Fibroblast of skin of back (primary cell): ENCODE results near the gene EPHA4. TPM values are rescaled to one million over a fixed set of nuclear protein-coding genes. Genes with fewer than 3 reads are reported as not detected.
A peak's percentile ranks its signal among the peaks of the same experiment; 100 is the strongest.

Experiments
- DNase-seq: peaks from one replicate; pipeline ENCODE4 v3.0.0-alpha.2; 2013
- polyA plus RNA-seq, 2 experiments: library from polyadenylated mRNA; unstranded; fragments of 120-200 nt; gene quantifications; one replicate each; pipeline ENCODE4 v1.2.1, GENCODE V29; 2013; ENCODE audit not compliant: insufficient read length in 2 of 2

EPHA4 gene
- 0.53 TPM for polyA plus RNA-seq (2013, experiment 1 of 2; ENCODE audit: insufficient read length)
- 0.91 TPM for polyA plus RNA-seq (2013, experiment 2 of 2; ENCODE audit: insufficient read length)

DNA sequence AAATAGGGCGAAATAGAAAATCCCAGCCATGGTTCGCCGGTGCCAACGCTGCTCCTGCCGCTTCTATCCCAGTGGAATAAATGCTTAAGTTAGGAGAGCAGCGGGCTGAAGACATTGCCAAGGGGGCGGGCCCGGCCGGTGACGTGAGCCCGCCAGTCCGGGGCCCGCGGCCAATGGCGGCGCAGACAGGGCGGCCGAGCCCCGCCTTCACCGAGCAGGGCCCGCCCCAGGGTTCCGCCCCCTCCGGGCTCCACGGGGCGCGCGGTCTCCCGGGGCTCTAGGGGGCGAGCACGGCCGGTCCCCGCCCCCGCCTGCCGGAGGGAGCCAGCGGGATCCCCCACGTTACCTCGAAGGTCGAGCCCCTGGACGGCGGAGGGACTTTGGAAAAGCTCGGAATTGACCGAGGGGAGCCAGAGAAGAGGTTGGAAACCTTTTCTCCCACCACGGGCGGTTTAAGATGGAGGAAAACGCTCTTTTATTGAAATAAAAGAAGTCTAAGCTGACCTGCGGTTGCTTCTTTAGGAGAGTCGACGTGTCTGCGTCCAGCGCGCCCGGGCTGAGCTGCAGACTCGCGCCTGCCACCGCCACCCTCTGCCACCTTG, at the start of gene EPHA4:
Gene EPHA4 (minus strand): TSS at position 86 of the 602 bp plus-strand sequence. CDS start 56 bp downstream, at position 30.
- DNase-seq, result peak; percentile 82

DNA sequence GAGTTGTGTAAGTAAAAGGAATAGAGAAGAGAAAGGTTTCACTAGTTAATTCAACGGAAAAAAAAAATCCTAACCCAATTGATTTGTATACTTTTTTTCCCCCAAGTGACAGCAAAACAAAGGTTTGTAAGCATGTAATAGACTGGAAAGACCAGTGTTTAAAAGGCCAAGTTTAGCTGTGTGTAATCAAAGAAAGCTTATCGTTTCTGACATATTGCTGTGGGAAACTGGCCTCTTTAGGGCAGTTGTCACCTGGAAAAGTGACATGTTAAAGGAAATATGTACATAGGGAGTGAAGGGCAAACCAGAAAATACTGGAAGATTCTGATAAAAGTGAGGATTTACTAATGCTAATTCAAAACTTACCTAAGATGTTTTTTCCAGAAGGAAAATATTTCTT, 45.9 kb upstream of the EPHA4 start:
- no peak for DNase-seq

GRCh38 chr2:221616561-221616960, 44.5 kb upstream of the EPHA4 start:
- no peak for DNase-seq

DNA sequence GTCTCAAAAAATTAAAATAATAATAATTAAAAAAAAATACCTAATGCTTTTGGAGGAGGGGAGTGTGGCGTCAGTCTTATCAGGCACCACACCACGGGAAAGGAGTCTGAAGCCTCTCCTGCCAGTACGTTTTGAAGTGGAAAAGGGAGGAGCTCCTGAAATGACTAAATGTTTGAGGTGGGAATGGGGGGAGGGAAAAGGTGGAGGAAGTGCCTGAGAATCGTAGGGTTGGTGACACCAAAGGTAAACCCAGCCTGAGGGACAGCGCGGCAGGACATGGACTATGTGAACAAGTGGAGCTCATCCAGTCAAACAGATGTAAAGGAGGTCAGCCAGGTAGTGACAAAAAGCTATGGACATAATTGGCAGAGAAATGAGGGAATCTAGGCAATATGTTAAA, 42.2 kb upstream of the EPHA4 start:
- no peak for DNase-seq

DNA sequence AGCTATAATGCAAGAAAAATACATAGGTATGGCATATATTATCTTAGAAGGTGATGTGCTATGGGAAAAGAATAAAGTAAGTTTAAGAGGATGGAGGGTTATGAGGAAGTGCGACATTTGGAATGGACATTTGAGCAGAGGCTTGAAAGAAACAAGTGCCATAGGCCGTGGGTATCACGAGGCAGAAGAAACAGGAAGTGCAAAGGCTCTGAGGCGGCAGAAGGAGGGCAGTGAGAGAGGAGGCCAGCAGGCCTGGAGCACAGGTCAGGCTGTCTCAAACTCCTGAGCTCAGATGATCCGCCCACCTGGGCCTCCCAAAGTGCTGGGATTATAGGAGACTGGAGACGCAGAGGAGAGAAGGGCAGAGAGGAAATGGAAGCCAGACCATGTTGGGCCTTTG, 40.7 kb upstream of the EPHA4 start:
- DNase-seq, result no peak

DNA sequence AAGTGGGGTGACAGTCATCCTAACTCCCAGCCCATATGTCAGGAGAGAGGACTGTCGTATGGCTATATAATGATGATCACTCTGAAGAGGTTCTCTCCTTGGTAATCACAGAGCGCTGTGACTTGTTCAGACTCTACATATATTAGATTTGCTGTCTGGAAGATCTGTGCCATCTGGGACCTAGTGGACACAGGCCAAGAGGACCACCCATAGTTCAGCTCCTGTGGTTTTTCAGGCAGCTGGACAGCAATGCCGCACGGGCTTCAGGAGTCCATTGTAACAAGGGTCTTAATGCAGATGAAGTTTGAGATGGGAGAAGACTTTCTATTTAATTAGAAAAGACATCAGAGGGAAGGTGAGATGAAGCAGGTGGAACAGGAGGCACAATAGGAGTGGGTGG, 40.1 kb upstream of the EPHA4 start:
- DNase-seq, result no peak

GRCh38 chr2:221610675-221611074, 38.6 kb upstream of the EPHA4 start:
- DNase-seq, result no peak

- DNase-seq, result no peak
Measured at GRCh38 chr2:221610255-221610654, 38.2 kb upstream of the EPHA4 start.

GRCh38 chr2:221608442-221608841, 36.3 kb upstream of the EPHA4 start:
- DNase-seq, result no peak

GRCh38 chr2:221606424-221606823, 34.3 kb upstream of the EPHA4 start:
- no peak for DNase-seq

GRCh38 chr2:221605751-221606240, 33.7 kb upstream of the EPHA4 start:
- DNase-seq, result no peak

GRCh38 chr2:221602938-221603337, 30.8 kb upstream of the EPHA4 start:
- no peak for DNase-seq

GRCh38 chr2:221601376-221601775, 29.3 kb upstream of the EPHA4 start:
- DNase-seq, result no peak

GRCh38 chr2:221600388-221600787, 28.3 kb upstream of the EPHA4 start:
- DNase-seq, result no peak

- DNase-seq, result peak; percentile 59
Measured at GRCh38 chr2:221596192-221596591, 24.1 kb upstream of the EPHA4 start.

GRCh38 chr2:221590861-221591365, 18.8 kb upstream of the EPHA4 start:
- DNase-seq, result no peak

- DNase-seq, result no peak
Measured at GRCh38 chr2:221589696-221590095, 17.6 kb upstream of the EPHA4 start.

DNA sequence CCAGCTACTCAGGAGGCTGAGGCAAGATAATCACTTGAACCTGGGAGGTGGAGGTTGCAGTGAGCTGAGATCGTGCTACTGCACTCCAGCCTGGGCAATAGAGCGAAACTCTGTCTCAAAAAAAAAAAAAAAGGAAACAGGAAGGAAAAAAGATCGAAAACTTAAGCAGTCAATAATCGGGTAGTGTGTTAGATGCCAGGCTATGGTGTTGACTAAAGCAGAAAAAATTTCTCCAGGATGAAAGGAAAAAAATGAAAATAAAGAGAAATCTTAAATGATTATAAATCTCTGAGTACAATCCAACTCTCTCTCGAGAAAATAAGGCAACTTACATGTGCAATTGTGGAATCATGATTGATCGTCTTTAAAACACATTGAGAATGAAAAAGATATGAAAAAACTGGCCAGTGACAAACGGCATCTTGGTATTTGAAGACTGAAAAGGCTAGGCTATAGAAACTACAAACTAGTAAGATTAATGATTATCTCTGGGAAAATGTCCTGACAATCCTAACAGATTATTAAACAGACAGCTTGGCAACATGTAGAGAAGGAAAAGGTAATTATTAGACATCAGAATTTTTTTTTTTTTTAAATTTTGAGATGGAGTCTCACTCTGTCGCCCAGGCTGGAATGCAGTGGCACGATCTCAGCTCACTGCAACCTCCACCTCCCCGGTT, 16.3 kb upstream of the EPHA4 start:
- no peak for DNase-seq

- no peak for DNase-seq
Measured at GRCh38 chr2:221581986-221582385, 9.9 kb upstream of the EPHA4 start.

DNA sequence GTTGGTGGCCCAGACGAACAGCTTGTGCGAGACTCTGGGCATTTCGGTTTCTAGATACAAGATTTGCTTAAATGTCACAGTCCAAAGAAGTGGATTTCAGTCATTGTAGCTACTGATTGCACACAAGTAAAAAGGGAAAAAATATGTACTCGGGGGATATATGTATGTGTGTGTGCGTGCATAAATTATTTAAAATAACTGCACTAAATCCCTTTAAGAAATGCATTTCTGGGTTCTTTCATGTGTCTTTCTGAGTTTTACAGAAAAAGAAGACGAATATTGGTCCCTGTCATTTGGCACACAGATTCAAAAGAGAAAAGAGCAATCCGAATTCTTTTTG, 2.1 kb upstream of the EPHA4 start:
- no peak for DNase-seq

DNA sequence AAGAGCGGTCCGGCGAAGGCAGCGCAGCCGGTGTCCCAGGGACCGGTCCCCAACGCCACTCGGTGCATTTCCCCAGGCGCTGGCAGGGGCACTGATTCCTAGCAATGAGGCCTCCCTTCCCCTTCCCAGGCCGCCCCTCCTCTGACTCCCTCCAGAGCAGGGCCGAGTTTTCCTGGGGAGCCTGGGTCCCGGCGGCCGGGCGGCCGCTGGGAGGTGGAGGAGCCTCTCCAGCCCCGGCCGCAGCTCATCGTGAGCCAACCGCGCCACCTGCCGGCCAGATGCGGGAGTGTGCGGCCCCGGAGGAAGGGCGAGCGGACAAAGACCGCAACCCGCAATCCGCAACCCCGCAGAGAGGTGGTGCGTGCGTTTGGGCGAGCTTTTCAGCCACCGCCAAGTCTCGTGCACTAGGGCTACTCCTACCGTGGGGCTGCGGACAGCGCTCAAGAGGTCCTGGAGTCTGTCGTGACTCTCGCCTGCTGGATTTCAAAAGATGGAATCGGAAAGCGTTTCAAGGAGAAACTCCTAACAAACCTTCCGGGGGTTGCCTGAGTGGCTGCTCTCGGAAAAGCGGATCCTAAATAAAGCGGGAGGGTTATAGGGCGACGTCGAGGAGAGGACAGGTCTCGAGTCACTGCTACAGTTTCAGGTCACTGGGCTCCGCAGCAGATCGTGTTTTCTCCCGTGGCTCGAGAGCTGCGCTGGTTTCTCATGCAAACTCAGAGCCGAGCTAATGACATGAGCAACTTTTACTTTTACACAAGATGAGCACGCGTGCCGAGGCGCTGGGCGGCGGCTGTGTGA, 1.5 kb upstream of the EPHA4 start:
- peak; percentile 76 for DNase-seq

GRCh38 chr2:221572821-221573429, 821 bp upstream of the EPHA4 start:
- peak; percentile 21 for DNase-seq
